GM19328 (cell line): ENCODE measurements around the gene CDR2.
"Not testable (repeated sequence)": the region's sequence is repeated elsewhere in the genome, so short reads cannot be mapped to it uniquely, and the experiment has no call there.

ENCODE experiments used
- ATAC-seq: cut with Tn5 transposase; IDR thresholded peaks from one replicate; pipeline ENCODE4 v1.9.1; 2021; ENCODE audit warnings: mild to moderate bottlenecking, moderate library complexity; ENCODE audit not compliant: unreplicated experiment

Gene CDR2

GRCh38 chr16:22379656-22380055, 5.2 kb upstream of the CDR2 start:
- no peak for ATAC-seq

GRCh38 chr16:22375963-22376640, 1.7 kb upstream of the CDR2 start:
- no peak for ATAC-seq

GRCh38 chr16:22375117-22375962, 921 bp upstream of the CDR2 start:
- no peak for ATAC-seq

GRCh38 chr16:22373662-22374310, 633 bp downstream of the CDR2 start:
- peak; percentile 19 for ATAC-seq

- ATAC-seq: no peak
Measured at GRCh38 chr16:22372882-22373661, 1.3 kb downstream of the CDR2 start.

GRCh38 chr16:22370038-22370820, 4.2 kb downstream of the CDR2 start:
- no peak for ATAC-seq

- no peak for ATAC-seq
Measured at GRCh38 chr16:22369221-22369811, 5.1 kb downstream of the CDR2 start.

- not testable (repeated sequence) for ATAC-seq
Measured at GRCh38 chr16:22368200-22368826, 6.1 kb downstream of the CDR2 start.

GRCh38 chr16:22366889-22367288, 7.5 kb downstream of the CDR2 start:
- no peak for ATAC-seq

- no peak for ATAC-seq
Measured at GRCh38 chr16:22366371-22366770, 8.0 kb downstream of the CDR2 start.

- no peak for ATAC-seq
Measured at GRCh38 chr16:22364241-22364640, 10.2 kb downstream of the CDR2 start.

GRCh38 chr16:22360963-22361659, 13.3 kb downstream of the CDR2 start:
- ATAC-seq: no peak

- ATAC-seq: no peak
Measured at GRCh38 chr16:22359679-22360078, 14.7 kb downstream of the CDR2 start.

- no peak for ATAC-seq
Measured at GRCh38 chr16:22358000-22358399, 16.4 kb downstream of the CDR2 start.

GRCh38 chr16:22357635-22357971, 16.8 kb downstream of the CDR2 start:
- ATAC-seq: no peak

- no peak for ATAC-seq
Measured at GRCh38 chr16:22356930-22357634, 17.3 kb downstream of the CDR2 start.

- ATAC-seq: no peak
Measured at GRCh38 chr16:22355487-22355908, 18.9 kb downstream of the CDR2 start.

- no peak for ATAC-seq
Measured at GRCh38 chr16:22353933-22354541, 20.4 kb downstream of the CDR2 start.
